Stimulated activated CD8-positive, alpha-beta memory T cell treated with anti-CD3 and anti-CD28 coated beads, Interleukin-15, amount 100 ng/mL, for 24 hours (primary cell): ENCODE data around the gene HEXIM1.
A peak's percentile ranks its signal among the peaks of the same experiment; 100 is the strongest.

Experiments used
- DNase-seq: peaks from one replicate; pipeline ENCODE4 v3.0.0-alpha.2; 2020; ENCODE audit warnings: low read depth

HEXIM1 gene

GRCh38 chr17:45146890-45147580 lies 1.2 kb upstream of the HEXIM1 start:
- no peak for DNase-seq

GRCh38 chr17:45147581-45148182 lies 593 bp upstream of the HEXIM1 start:
- peak; percentile 57 for DNase-seq

GRCh38 chr17:45149037-45149668 lies 878 bp downstream of the HEXIM1 start:
- DNase-seq: no peak

- DNase-seq: no peak
Measured at GRCh38 chr17:45149669-45150664, 1.7 kb downstream of the HEXIM1 start.

GRCh38 chr17:45150911-45151809 lies 2.9 kb downstream of the HEXIM1 start:
- no peak for DNase-seq

- no peak for DNase-seq
Measured at GRCh38 chr17:45155029-45155428, 6.8 kb downstream of the HEXIM1 start.

GRCh38 chr17:45155483-45155882 lies 7.2 kb downstream of the HEXIM1 start:
- DNase-seq: no peak

GRCh38 chr17:45156242-45156641 lies 8.0 kb downstream of the HEXIM1 start:
- DNase-seq: no peak

- DNase-seq: peak; percentile 50
Measured at GRCh38 chr17:45160447-45161287, 12.4 kb downstream of the HEXIM1 start.

- DNase-seq: peak; percentile 92
Measured at GRCh38 chr17:45161288-45162024, 13.2 kb downstream of the HEXIM1 start, which contains the start of gene HEXIM2. Gene HEXIM2 (plus strand): TSS chr17:45161875. CDS start chr17:45162794, 919 bp downstream.

GRCh38 chr17:45162025-45162687 lies 13.9 kb downstream of the HEXIM1 start:
- DNase-seq: no peak

- no peak for DNase-seq
Measured at GRCh38 chr17:45164734-45165269, 16.5 kb downstream of the HEXIM1 start.

- DNase-seq: no peak
Measured at GRCh38 chr17:45168991-45169752, 20.9 kb downstream of the HEXIM1 start.

- DNase-seq: no peak
Measured at GRCh38 chr17:45170280-45170930, 22.1 kb downstream of the HEXIM1 start.

GRCh38 chr17:45170931-45171337 lies 22.7 kb downstream of the HEXIM1 start:
- DNase-seq: no peak

- DNase-seq: no peak
Measured at GRCh38 chr17:45171338-45172231, 23.3 kb downstream of the HEXIM1 start.
